ENCODE data around the gene GPATCH1. TPM values are rescaled to one million over a fixed set of nuclear protein-coding genes. Genes with fewer than 3 reads are reported as not detected.

Gene GPATCH1
- total and polyA plus RNA-seq, 2 of the 8 experiments (the other 6 are each of a cell fraction or from before 2014, with no cell fraction given): 4.3 to 8.2 TPM

- FAIRE-seq: no peak
- Histone ChIP-seq H3K18ac (ENCODE audit: extremely low read depth, low read length) (no peak overlapping the region), H4K20me1 (replicated peaks in 1 of 2; ENCODE audit: control insufficient read depth in 1 of 2, insufficient read depth in 2 of 2, low read length in 2 of 2) (no peaks in the 10 kb centered on the region), H4K91ac (replicated peaks; ENCODE audit: insufficient read length, low read length) (no peak overlapping the region), H2BK20ac (ENCODE audit: low read length) (no peak overlapping the region), H3K4ac (replicated peaks; ENCODE audit: insufficient read length, low read depth, low read length) (no peak overlapping the region), H2BK120ac (replicated peaks; ENCODE audit: low read depth, low read length) (no peak overlapping the region), H2BK15ac (ENCODE audit: low read length) (no peak overlapping the region), H3K4me3 (ENCODE audit: extremely low read depth in 1 of 4, insufficient read depth in 2 of 4, low read depth in 3 of 4, low read length in 4 of 4) (no peak overlapping the region), H3K56ac (replicated peaks; ENCODE audit: insufficient read length, low read depth, low read length) (no peak overlapping the region), H2BK5ac (ENCODE audit: low read depth, low read length) (no peak overlapping the region), H2AK5ac (ENCODE audit: low read depth, low read length) (no peak overlapping the region), H3K9ac (replicated peaks in 1 of 4; ENCODE audit: extremely low read depth in 1 of 4, low read depth in 3 of 4, low read length in 3 of 4) (no peak overlapping the region), H3K36me3 (ENCODE audit: control insufficient read depth in 2 of 4, insufficient read depth in 4 of 4, low read length in 3 of 4) (no peaks in the 10 kb centered on the region), H3K4me2 (ENCODE audit: insufficient read depth in 1 of 2, low read depth in 2 of 2, low read length in 2 of 2) (no peak overlapping the region), H3K23ac (ENCODE audit: insufficient read length) (no peak overlapping the region), H3K27me3 (replicated peaks in 1 of 4; ENCODE audit: control insufficient read depth in 3 of 4, extremely low read depth in 1 of 4, insufficient read depth in 3 of 4, low read length in 3 of 4) (no peaks in the 10 kb centered on the region), H3K27ac (ENCODE audit: low read depth, low read length) (no peak overlapping the region), H2BK12ac (ENCODE audit: low read depth, low read length) (no peak overlapping the region), H3K79me2 (ENCODE audit: control insufficient read depth in 1 of 2, insufficient read depth in 2 of 2, low read length in 2 of 2) (no peaks in the 10 kb centered on the region), H4K5ac (ENCODE audit: insufficient read length, low read depth, low read length) (no peak overlapping the region), H3K9me3 (ENCODE audit: insufficient read depth in 2 of 2, low read depth in 1 of 2, low read length in 1 of 2) (no peaks in the 10 kb centered on the region), H3K23me2 (ENCODE audit: low read depth, low read length) (no peaks in the 10 kb centered on the region; the same call in 1 of the 2 replicates), H4K8ac (ENCODE audit: extremely low read depth, insufficient read depth, low read length) (no peak overlapping the region), H3K79me1 (ENCODE audit: low read depth, low read length) (no peaks in the 10 kb centered on the region), H3K14ac (ENCODE audit: insufficient read length) (no peak overlapping the region), H3K4me1 (replicated peaks in 1 of 4; ENCODE audit: control insufficient read depth in 3 of 4, insufficient read depth in 4 of 4, low read length in 3 of 4) (no peaks in the 10 kb centered on the region), H2AFZ (ENCODE audit: low read length) (no peak overlapping the region)
- TF ChIP-seq, protein P1, sequence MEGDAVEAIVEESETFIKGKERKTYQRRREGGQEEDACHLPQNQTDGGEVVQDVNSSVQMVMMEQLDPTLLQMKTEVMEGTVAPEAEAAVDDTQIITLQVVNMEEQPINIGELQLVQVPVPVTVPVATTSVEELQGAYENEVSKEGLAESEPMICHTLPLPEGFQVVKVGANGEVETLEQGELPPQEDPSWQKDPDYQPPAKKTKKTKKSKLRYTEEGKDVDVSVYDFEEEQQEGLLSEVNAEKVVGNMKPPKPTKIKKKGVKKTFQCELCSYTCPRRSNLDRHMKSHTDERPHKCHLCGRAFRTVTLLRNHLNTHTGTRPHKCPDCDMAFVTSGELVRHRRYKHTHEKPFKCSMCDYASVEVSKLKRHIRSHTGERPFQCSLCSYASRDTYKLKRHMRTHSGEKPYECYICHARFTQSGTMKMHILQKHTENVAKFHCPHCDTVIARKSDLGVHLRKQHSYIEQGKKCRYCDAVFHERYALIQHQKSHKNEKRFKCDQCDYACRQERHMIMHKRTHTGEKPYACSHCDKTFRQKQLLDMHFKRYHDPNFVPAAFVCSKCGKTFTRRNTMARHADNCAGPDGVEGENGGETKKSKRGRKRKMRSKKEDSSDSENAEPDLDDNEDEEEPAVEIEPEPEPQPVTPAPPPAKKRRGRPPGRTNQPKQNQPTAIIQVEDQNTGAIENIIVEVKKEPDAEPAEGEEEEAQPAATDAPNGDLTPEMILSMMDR (IDR thresholded peaks at IDR 0.05; ENCODE audit: control extremely low read depth in 1 of 3, insufficient read depth in 1 of 3, low read depth in 1 of 3, low read length in 3 of 3): peak in 1 of 3 experiments; percentile 8; a peak in 1 of 4 replicates
- TF ChIP-seq CBX8 (IDR thresholded peaks at IDR 0.05; ENCODE audit: borderline replicate concordance, low read depth, low read length): no peak
- ChIA-PET CTCF (ENCODE audit: partially characterized antibody) (interaction anchor here (0.6 to 1.9 kb wide), 9 partner anchors 9 to 125 kb away, joined by 3 to 14 read pairs (median 4); no protein-coding TSS in a partner anchor), POLR2A (ENCODE audit: partially characterized antibody) (interaction anchor here (0.7 to 0.9 kb wide), 2 partner anchors 15 to 128 kb away, joined by 3 to 4 read pairs; no protein-coding TSS in a partner anchor)
- DNase-seq (ENCODE audit: low read depth in 1 of 2, low spot score in 2 of 2): no peak
- 93% methylated on average over 6 of the region's 6 CpGs; no CpG with 5 or more reads in 1 of the 2 experiments for WGBS, 2 experiments (ENCODE audit: extremely low coverage in 1 of 2, insufficient coverage in 1 of 2, insufficient read length in 1 of 2, insufficient replicate concordance in 2 of 2, low coverage in 1 of 2, low lambda C conversion rate in 2 of 2, missing lambda C conversion rate in 1 of 2)
These were observed 66.6 kb downstream of the GPATCH1 start for GRCh38 chr19:33147538-33147937.
